ENCODE results near the gene CLK3. TPM values are rescaled to one million over a fixed set of nuclear protein-coding genes. Genes with fewer than 3 reads are reported as not detected.
"Not testable (repeated sequence)": the region's sequence is repeated elsewhere in the genome, so short reads cannot be mapped to it uniquely, and the experiment has no call there.

Gene CLK3
- total RNA-seq, 1 experiment from 2014 or later, result 55.2 TPM

GRCh38 chr15:74620636-74621545, 5.3 kb downstream of the CLK3 start:
- DNase-seq (ENCODE audit: low read depth), result peak; percentile 78

- DNase-seq (ENCODE audit: low read depth), result no peak
Observed at GRCh38 chr15:74621546-74621920, 5.9 kb downstream of the CLK3 start.

- DNase-seq (ENCODE audit: low read depth), result no peak
Observed at GRCh38 chr15:74621936-74622335, 6.3 kb downstream of the CLK3 start.

- no peak for DNase-seq (ENCODE audit: low read depth)
Observed at GRCh38 chr15:74622758-74623157, 7.1 kb downstream of the CLK3 start.

- DNase-seq (ENCODE audit: low read depth), result no peak
Observed at GRCh38 chr15:74624020-74624602, 8.5 kb downstream of the CLK3 start.

GRCh38 chr15:74625693-74626092, 10.1 kb downstream of the CLK3 start:
- DNase-seq (ENCODE audit: low read depth), result no peak

- DNase-seq (ENCODE audit: low read depth), result no peak
Observed at GRCh38 chr15:74626336-74626735, 10.7 kb downstream of the CLK3 start.

GRCh38 chr15:74626752-74627692, 11.4 kb downstream of the CLK3 start:
- DNase-seq (ENCODE audit: low read depth), result no peak

- DNase-seq (ENCODE audit: low read depth), result no peak
Observed at GRCh38 chr15:74627766-74628165, 12.1 kb downstream of the CLK3 start.

- DNase-seq (ENCODE audit: low read depth), result no peak
Observed at GRCh38 chr15:74628199-74628598, 12.6 kb downstream of the CLK3 start.

- DNase-seq (ENCODE audit: low read depth), result no peak
Observed at GRCh38 chr15:74628949-74629348, 13.3 kb downstream of the CLK3 start.

GRCh38 chr15:74629696-74630095, 14.1 kb downstream of the CLK3 start:
- DNase-seq (ENCODE audit: low read depth), result not testable (repeated sequence)

GRCh38 chr15:74630284-74631086, 14.8 kb downstream of the CLK3 start:
- no peak for DNase-seq (ENCODE audit: low read depth)

GRCh38 chr15:74631087-74631385, 15.4 kb downstream of the CLK3 start:
- DNase-seq (ENCODE audit: low read depth), result no peak

GRCh38 chr15:74631408-74631807, 15.8 kb downstream of the CLK3 start:
- DNase-seq (ENCODE audit: low read depth), result no peak

- DNase-seq (ENCODE audit: low read depth), result peak; percentile 62
Observed at GRCh38 chr15:74631935-74632560, 16.4 kb downstream of the CLK3 start.

GRCh38 chr15:74632601-74633000, 17.0 kb downstream of the CLK3 start:
- DNase-seq (ENCODE audit: low read depth), result no peak

GRCh38 chr15:74633781-74634180, 18.1 kb downstream of the CLK3 start:
- DNase-seq (ENCODE audit: low read depth), result no peak

GRCh38 chr15:74635228-74635627, 19.6 kb downstream of the CLK3 start:
- peak; percentile 74 for DNase-seq (ENCODE audit: low read depth)

- no peak for DNase-seq (ENCODE audit: low read depth)
Observed at GRCh38 chr15:74636984-74637383, 21.3 kb downstream of the CLK3 start.

- DNase-seq (ENCODE audit: low read depth), result no peak
Observed at GRCh38 chr15:74641151-74641550, 25.5 kb downstream of the CLK3 start.
